HUES6 (cell line): ENCODE measurements around the gene MBD6.
"Not testable (repeated sequence)": the region's sequence is repeated elsewhere in the genome, so short reads cannot be mapped to it uniquely, and the experiment has no call there.

Experiments used
- H3K27ac ChIP-seq: 2 replicates; pipeline ENCODE4 v1.7.0; 2013; ENCODE audit warnings: low read depth, mild to moderate bottlenecking, low read length, inconsistent platforms
- H3K27me3 ChIP-seq: 2 replicates; pipeline ENCODE4 v1.6.1; 2013; ENCODE audit warnings: low read length; ENCODE audit not compliant: control insufficient read depth, insufficient read depth
- H3K36me3 ChIP-seq: 2 replicates; pipeline ENCODE4 v1.6.1; 2013; ENCODE audit warnings: low read length; ENCODE audit not compliant: control insufficient read depth, insufficient read depth
- H3K4me1 ChIP-seq: 2 replicates; pipeline ENCODE4 v1.6.1; 2013; ENCODE audit warnings: low read length; ENCODE audit not compliant: control insufficient read depth, insufficient read depth
- H3K4me3 ChIP-seq: 2 replicates; pipeline ENCODE4 v1.5.1; 2013; ENCODE audit warnings: low read depth, low read length
- H3K9ac ChIP-seq: one replicate; pipeline ENCODE4 v1.6.1; 2013; ENCODE audit warnings: mild to moderate bottlenecking, low read length
- H3K9me3 ChIP-seq: 2 replicates; pipeline ENCODE4 v1.6.1; 2013; ENCODE audit warnings: low read depth, low read length; ENCODE audit not compliant: control insufficient read depth, insufficient read depth

The MBD6 gene

DNA sequence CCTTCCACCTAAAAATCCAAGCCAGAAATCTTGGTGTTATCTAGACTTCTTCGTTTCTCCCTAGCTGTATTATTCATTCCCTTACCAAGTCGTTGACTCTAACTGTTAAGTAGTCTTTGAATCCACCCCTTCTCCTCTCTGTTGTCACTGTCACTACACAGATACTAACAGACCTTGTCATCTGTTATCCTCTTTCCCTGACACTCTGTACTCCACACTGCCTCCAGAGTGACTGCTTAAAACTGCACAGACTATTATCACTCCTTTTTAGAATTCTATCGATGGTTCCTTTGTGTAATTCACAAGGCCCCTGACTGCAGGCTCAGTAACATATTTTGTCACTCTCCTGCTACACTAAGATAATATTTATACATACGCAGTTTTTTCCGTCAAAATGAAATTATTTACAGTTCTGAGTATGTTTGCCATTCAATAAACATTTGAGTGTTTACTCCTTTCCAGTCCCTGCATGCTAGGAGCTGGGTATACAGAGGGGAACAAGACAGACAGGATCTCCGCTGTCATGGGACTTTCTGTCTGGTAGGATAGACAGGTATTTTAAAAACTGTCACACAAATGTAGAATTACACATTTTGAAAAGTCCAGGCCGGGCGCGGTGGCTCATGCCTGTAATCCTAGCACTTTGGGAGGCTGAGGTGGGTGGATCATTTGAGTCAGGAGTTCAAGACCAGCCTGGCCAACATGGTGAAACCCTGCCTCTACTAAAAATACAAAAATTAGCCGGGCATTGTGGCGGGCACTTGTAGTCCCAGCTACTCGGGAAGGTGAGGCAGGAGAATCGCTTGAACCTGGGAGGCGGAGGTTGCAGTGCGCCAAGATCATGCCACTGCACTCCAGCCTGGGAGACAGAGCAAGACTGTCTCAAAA, 31.0 kb upstream of the MBD6 start:
- H3K4me3 ChIP-seq, result no peak overlapping the region
- H3K27ac ChIP-seq, result no peak overlapping the region
- no peaks in the 10 kb centered on the region for H3K27me3 ChIP-seq
- H3K4me1 ChIP-seq, result peaks cover 4% of the 10 kb centered on the region; the same call in 1 of the 2 replicates
- no peak overlapping the region for H3K9ac ChIP-seq
- H3K36me3 ChIP-seq, result peaks cover 58% of the 10 kb centered on the region
- no peaks in the 10 kb centered on the region for H3K9me3 ChIP-seq

- not testable (repeated sequence) for H3K9me3 ChIP-seq, H3K4me3 ChIP-seq, H3K27me3 ChIP-seq, H3K9ac ChIP-seq, H3K27ac ChIP-seq, H3K4me1 ChIP-seq
- peaks cover 73% of the 10 kb centered on the region for H3K36me3 ChIP-seq
Observed at GRCh38 chr12:57495051-57495701, 27.4 kb upstream of the MBD6 start.

DNA sequence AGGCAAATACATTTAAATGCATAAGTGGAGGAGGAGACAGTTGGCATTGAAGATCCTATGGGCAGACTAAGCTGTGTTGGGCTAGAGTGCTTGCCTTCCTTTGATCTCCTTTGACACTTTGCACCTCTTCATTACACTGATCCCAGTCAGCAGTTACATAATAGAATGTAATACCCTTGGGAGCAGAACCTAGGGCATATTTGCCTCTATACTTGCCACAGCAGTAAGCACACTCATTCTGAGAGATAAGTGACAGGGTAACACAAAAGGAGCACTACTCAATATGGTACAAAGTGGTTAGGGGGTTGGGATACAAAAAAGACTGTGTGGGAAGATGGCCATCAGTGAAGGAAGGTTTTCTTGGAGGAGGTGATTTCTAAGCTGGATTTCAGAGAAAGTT, 25.8 kb upstream of the MBD6 start:
- no peak overlapping the region for H3K4me3 ChIP-seq
- H3K36me3 ChIP-seq, result peaks cover 73% of the 10 kb centered on the region
- H3K9me3 ChIP-seq, result no peaks in the 10 kb centered on the region
- H3K27me3 ChIP-seq, result no peaks in the 10 kb centered on the region
- H3K4me1 ChIP-seq, result no peaks in the 10 kb centered on the region
- no peak overlapping the region for H3K27ac ChIP-seq
- no peak overlapping the region for H3K9ac ChIP-seq

- no peak overlapping the region for H3K27ac ChIP-seq
- peaks cover 75% of the 10 kb centered on the region for H3K36me3 ChIP-seq
- no peak overlapping the region for H3K9ac ChIP-seq
- H3K27me3 ChIP-seq, result no peaks in the 10 kb centered on the region
- H3K4me1 ChIP-seq, result no peaks in the 10 kb centered on the region
- H3K4me3 ChIP-seq, result no peak overlapping the region
- H3K9me3 ChIP-seq, result no peaks in the 10 kb centered on the region
Observed at GRCh38 chr12:57497223-57498131, 25.1 kb upstream of the MBD6 start.

DNA sequence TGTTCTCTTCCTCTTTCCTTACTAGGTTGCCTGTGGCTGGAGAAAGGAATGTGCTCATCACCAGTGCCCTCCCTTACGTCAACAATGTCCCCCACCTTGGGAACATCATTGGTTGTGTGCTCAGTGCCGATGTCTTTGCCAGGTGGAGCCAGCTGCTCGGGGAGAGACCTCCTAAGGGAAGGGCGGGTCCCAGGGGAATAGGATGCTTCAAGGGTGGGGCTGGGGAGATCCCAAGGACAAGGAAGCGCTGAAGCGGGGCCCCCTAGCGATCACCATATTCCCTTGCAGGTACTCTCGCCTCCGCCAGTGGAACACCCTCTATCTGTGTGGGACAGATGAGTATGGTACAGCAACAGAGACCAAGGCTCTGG, 24.5 kb upstream of the MBD6 start:
- Histone ChIP-seq H3K27me3 (no peaks in the 10 kb centered on the region), H3K27ac (no peak overlapping the region), H3K9me3 (no peaks in the 10 kb centered on the region), H3K4me1 (no peaks in the 10 kb centered on the region), H3K4me3 (no peak overlapping the region), H3K9ac (no peak overlapping the region), H3K36me3 (peaks cover 74% of the 10 kb centered on the region)

GRCh38 chr12:57498571-57498970, 24.1 kb upstream of the MBD6 start:
- Histone ChIP-seq H3K9ac (no peak overlapping the region), H3K9me3 (no peaks in the 10 kb centered on the region), H3K4me1 (no peaks in the 10 kb centered on the region), H3K27ac (no peak overlapping the region), H3K27me3 (no peaks in the 10 kb centered on the region), H3K4me3 (no peak overlapping the region), H3K36me3 (peaks cover 78% of the 10 kb centered on the region)

DNA sequence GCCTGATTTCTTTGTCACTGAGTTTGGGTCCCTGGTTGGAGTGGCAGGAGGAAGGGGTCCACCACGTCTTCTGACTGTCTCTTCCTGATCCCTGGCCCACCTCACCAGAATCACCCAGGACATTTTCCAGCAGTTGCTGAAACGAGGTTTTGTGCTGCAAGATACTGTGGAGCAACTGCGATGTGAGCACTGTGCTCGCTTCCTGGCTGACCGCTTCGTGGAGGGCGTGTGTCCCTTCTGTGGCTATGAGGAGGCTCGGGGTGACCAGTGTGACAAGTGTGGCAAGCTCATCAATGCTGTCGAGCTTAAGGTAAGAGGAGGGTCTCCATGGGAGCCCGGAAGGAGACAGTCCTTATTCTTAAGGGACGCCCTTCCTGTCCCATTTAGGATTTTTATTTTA, 22.4 kb upstream of the MBD6 start:
- Histone ChIP-seq H3K27ac (no peak overlapping the region), H3K27me3 (no peaks in the 10 kb centered on the region), H3K4me1 (no peaks in the 10 kb centered on the region), H3K4me3 (no peak overlapping the region), H3K9me3 (no peaks in the 10 kb centered on the region), H3K9ac (no peak overlapping the region), H3K36me3 (peaks cover 91% of the 10 kb centered on the region)

DNA sequence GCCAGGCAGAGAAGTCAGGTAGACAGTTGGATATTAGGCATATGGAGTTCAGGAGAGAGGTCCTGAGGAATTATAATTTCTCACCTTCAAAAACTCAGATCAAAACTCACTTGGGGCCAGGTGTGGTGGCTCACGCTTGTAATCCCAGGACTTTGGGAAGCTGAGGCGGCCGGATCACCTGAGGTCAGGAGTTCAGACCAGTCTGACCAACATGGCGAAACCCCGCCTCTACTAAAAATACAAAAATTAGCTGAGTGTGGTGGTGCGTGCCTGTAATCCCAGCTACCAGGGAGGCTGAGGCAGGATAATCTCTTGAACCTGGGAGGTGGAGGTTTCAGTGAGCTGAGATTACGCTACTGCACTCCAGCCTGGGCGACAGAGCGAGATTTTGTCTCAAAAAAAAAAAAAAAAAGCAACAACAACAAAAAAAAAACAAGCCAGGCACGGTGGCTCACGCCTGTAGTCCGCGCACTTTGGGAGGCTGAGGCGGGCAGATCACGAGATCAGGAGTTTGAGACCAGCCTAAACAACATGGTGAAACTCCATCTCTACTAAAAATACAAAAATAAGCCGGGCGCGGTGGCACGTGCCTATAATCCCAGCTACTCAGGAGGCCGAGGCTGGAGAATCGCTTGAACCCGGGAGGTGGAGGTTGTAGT, 20.2 kb upstream of the MBD6 start:
- H3K4me3 ChIP-seq, H3K27me3 ChIP-seq, H3K4me1 ChIP-seq, H3K27ac ChIP-seq, H3K9me3 ChIP-seq, H3K9ac ChIP-seq: not testable (repeated sequence)
- H3K36me3 ChIP-seq, result peaks cover 86% of the 10 kb centered on the region

- H3K27me3 ChIP-seq, H3K9ac ChIP-seq, H3K4me3 ChIP-seq, H3K9me3 ChIP-seq, H3K27ac ChIP-seq, H3K4me1 ChIP-seq: not testable (repeated sequence)
- peaks cover 82% of the 10 kb centered on the region for H3K36me3 ChIP-seq
Observed at GRCh38 chr12:57506541-57506940, 16.1 kb upstream of the MBD6 start.

DNA sequence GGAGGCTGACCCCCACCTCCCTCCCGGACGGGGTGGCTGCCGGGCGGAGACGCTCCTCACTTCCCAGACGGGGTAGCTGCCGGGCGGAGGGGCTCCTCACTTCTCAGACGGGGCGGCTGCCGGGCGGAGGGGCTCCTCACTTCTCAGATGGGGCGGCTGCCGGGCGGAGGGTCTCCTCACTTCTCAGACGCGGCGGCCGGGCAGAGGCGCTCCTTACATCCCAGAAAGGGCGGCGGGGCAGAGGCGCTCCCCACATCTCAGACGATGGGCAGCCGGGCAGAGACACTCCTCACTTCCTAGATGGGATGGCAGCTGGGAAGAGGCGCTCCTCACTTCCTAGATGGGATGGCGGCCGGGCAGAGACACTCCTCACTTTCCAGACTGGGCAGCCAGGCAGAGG, 14.8 kb upstream of the MBD6 start:
- peaks cover 82% of the 10 kb centered on the region for H3K36me3 ChIP-seq
- not testable (repeated sequence) for H3K27ac ChIP-seq, H3K4me3 ChIP-seq, H3K9ac ChIP-seq, H3K27me3 ChIP-seq, H3K4me1 ChIP-seq, H3K9me3 ChIP-seq
